SH-SY5Y (cell line): ENCODE data around the gene NAV2.

Experiments used
- GATA2 ChIP-seq: IDR thresholded peaks from 2 replicates; pipeline ENCODE4 v1.6.1; 2011; ENCODE audit warnings: mild to moderate bottlenecking, low read depth, low read length
- GATA3 ChIP-seq: IDR thresholded peaks from 2 replicates; pipeline ENCODE4 v1.6.1; 2011; ENCODE audit warnings: low read depth, mild to moderate bottlenecking, low read length, moderate library complexity

GRCh38 chr11:19947537-19948114 lies 235.0 kb downstream of the NAV2 start:
- TF ChIP-seq GATA2: no peak
- TF ChIP-seq GATA3: no peak
